Stimulated activated CD4-positive, alpha-beta T cell treated with anti-CD3 and anti-CD28 coated beads, Interleukin-1b, Interleukin-23, amount 100 ng/mL, for 48 hours (primary cell): ENCODE data around the gene ANP32B.
"Not testable (repeated sequence)": the region's sequence is repeated elsewhere in the genome, so short reads cannot be mapped to it uniquely, and the experiment has no call there.

Experiments
- DNase-seq: peaks from one replicate; pipeline ENCODE4 v3.0.0-alpha.2; 2020

The ANP32B gene

GRCh38 chr9:97982683-97983588 is at the start of gene ANP32B:
Gene ANP32B, plus strand, starts transcription at chr9:97983341. Its CDS starts 215 bp downstream, at chr9:97983556.
- peak; percentile 96 for DNase-seq

- no peak for DNase-seq
Measured at GRCh38 chr9:97934321-97935115, 48.6 kb upstream of the ANP32B start.

DNA sequence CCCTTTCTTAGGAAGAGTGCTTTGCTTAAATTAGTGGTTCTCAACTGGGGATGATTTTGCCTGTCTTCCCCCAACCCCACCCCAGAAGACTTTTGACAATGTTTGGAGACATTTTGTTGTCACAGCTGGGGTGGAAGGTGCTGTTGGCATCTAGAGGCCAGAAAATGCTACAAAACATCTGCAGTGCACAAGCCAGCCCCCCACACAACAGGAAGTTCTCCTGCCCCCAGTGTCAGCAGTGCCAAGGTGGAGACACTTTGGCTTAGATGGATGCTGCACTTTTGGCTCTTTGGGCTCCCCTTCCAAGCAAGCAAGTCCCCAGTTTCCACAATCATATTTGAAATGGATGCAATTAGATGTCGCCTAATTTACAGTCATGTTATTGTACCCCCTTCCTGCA is 47.9 kb upstream of the ANP32B start:
- DNase-seq, result no peak

- DNase-seq, result no peak
Measured at GRCh38 chr9:97936998-97937397, 46.1 kb upstream of the ANP32B start.

DNA sequence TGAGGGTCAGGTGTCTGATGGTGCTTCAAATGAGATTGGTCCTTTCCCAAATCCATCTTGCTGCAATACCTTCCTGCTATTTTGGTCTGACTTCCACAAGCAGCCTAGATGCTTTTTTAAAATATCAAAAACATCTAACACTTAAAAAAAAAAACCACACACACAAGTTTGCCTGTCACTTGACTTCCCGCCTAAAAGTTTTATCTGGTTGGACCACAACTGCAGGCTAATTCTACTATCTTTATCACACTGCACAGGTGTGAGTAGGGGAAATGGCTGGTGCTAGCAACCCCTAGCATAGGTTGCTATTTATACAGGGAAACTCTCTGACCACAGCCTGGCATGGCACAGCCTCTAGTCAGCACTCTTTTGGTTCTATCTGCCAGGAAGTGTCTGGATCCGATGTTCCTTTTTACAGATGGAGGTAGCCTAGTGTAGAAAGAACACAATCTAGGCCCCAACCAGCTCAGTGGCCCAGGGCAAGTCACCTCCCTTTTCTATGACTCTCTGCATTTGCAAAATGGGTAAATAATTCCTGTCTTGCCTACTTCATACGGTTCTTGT is 45.0 kb upstream of the ANP32B start, which contains the start of gene HEMGN:
HEMGN (minus strand) TSS at position 92 of the 564 bp plus-strand sequence; CDS start at position 56, 36 bp downstream.
- peak; percentile 14 for DNase-seq

DNA sequence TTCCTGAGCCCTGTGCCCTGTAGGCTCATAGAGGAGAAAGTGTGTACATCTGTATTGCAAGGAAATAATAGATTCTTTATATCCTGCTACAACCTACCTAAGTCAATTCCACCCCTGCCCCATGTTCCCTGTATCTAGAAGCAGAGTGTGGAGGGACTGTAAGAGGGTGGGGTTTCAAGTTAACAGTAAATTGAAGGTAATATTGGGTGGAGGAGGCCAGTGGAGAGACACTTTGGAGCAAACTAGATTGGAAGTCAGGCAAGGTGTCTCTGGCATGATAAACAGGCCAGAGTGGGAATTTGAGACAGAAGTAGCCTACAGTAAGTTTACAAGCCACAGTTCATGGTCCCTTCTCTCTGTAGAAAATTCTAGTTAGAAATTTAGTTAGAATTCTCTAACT is 42.9 kb upstream of the ANP32B start:
- DNase-seq, result no peak

DNA sequence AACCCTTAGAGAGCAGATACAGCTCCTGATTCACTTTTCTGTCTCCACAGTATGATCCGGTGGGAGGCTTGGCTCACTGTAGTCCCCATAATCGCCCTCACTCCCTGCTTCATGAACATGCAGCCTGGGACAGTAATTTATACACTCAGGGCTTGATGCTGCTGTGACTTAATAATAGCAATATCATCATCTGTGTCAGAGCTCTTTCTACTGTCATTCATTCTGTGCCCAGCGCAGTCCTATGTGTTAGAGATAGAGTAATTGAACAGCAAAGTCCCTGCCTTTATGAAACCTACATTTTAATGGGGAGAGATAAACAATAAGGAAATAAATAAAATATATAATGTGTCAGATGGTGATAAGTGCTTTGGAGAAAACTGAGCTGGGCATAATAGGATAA is 42.4 kb upstream of the ANP32B start:
- DNase-seq, result no peak

- DNase-seq, result no peak
Measured at GRCh38 chr9:97941323-97941722, 41.8 kb upstream of the ANP32B start.

- no peak for DNase-seq
Measured at GRCh38 chr9:97943308-97943855, 39.8 kb upstream of the ANP32B start.

- no peak for DNase-seq
Measured at GRCh38 chr9:97944612-97945011, 38.5 kb upstream of the ANP32B start.

DNA sequence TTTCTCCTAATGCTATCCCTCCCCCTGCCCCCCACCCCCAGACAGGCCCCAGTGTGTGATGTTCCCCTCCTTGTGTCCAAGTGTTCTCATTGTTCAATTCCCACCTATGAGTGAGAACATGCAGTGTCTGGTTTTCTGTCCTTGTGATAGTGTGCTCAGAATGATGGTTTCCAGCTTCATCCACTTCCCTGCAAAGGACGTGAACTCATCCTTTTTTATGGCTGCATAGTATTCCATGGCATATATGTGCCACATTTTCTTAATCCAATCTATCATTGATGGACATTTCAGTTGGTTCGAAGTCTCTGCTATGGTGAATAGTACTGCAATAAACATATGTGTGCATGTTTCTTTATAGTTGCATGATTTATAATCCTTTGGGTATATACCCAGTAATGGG is 37.7 kb upstream of the ANP32B start:
- not testable (repeated sequence) for DNase-seq

DNA sequence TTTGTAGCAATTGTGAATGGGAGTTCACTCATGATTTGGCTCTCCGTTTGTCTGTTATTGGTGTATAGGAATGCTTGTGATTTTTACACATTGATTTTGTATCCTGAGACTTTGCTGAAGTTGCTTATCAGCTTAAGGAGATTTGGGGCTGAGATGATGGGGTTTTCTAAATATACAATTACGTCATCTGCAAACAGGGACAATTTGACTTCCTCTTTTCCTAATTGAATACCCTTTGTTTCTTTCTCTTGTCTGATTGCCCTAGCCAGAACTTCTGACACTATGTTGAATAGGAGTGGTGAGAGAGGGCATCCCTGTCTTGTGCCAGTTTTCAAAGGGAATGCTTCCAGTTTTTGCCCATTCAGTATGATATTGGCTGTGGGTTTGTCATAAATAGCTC is 36.0 kb upstream of the ANP32B start:
- not testable (repeated sequence) for DNase-seq

GRCh38 chr9:97950873-97951272 is 32.3 kb upstream of the ANP32B start:
- peak; percentile 5 for DNase-seq

DNA sequence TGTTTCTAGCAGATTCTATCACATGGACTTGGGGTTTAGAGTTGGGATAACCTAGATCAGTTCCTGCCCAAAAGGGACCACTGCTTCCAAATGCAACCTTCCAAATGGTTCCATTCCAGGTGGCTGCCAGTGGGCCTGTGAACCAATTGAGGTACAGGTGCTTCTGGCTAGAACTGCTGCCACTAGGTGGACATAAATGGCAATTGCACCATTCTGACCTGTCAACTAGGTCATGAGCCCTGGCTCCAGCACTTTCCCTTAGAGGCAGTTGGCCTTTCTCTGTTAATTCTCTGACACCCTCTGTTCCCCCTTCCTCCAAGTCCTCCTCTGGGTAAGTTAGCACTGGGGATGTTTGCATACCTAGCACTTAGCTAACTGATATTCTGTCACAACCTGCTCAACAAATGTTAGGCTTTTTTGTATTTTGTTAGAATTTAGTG is 28.6 kb upstream of the ANP32B start:
- DNase-seq, result peak; percentile 55

DNA sequence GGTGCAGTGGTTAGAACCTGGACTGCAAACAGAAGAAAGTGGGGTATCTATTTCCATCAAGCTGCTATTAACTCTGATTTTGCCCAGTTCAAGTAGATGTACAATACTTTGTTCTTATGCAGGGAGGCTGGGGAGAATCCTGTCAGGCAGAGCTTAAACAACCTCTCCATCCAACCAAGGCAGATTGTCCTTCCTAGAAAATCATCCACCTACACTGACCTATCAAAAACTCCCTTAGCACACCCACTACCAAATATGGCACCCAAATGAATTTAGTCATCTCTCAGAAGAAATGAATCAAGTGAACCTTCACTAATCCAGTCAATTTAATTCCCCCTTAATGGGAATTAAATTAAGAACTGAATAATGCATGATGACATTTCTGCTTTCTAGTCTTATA is 26.8 kb upstream of the ANP32B start:
- DNase-seq, result no peak

GRCh38 chr9:97958812-97959511 is 24.2 kb upstream of the ANP32B start:
- no peak for DNase-seq

GRCh38 chr9:97959585-97959984 is 23.6 kb upstream of the ANP32B start:
- DNase-seq, result no peak

- DNase-seq, result not testable (repeated sequence)
Measured at GRCh38 chr9:97960678-97961328, 22.3 kb upstream of the ANP32B start.

- no peak for DNase-seq
Measured at GRCh38 chr9:97961361-97961760, 21.8 kb upstream of the ANP32B start.

GRCh38 chr9:97962136-97962535 is 21.0 kb upstream of the ANP32B start:
- no peak for DNase-seq

- no peak for DNase-seq
Measured at GRCh38 chr9:97962575-97962974, 20.6 kb upstream of the ANP32B start.

- no peak for DNase-seq
Measured at GRCh38 chr9:97963232-97963631, 19.9 kb upstream of the ANP32B start.
